ENCODE data around the gene EXOC4. TPM values are rescaled to one million over a fixed set of nuclear protein-coding genes. Genes with fewer than 3 reads are reported as not detected.
"Not testable (repeated sequence)": the region's sequence is repeated elsewhere in the genome, so short reads cannot be mapped to it uniquely, and the experiment has no call there.

EXOC4 gene
- total RNA-seq, 1 donor from 2014 or later, result 51.6 TPM

GRCh38 chr7:133328021-133328420, 75.1 kb downstream of the EXOC4 start:
- H3K4me3 ChIP-seq (ENCODE audit: low read depth, low read length); DNase-seq (ENCODE audit: low read depth); H3K27me3 ChIP-seq (ENCODE audit: control insufficient read depth, insufficient read depth, low read length); H3K36me3 ChIP-seq (ENCODE audit: control insufficient read depth, insufficient read depth, low read length): not testable (repeated sequence)

- Histone ChIP-seq H3K4me3 (ENCODE audit: low read depth, low read length) (no peak overlapping the region), H3K27me3 (ENCODE audit: control insufficient read depth, insufficient read depth, low read length) (no peaks in the 10 kb centered on the region), H3K36me3 (ENCODE audit: control insufficient read depth, insufficient read depth, low read length) (no peaks in the 10 kb centered on the region)
- TF ChIP-seq CTCF (IDR thresholded peaks at IDR 0.05; ENCODE audit: insufficient read depth, low read length, poor library complexity, severe bottlenecking), result no peak
- no peak for DNase-seq (ENCODE audit: low read depth)
Observed at GRCh38 chr7:133330085-133330484, 77.2 kb downstream of the EXOC4 start.

GRCh38 chr7:133331861-133332260, 79.0 kb downstream of the EXOC4 start:
- Histone ChIP-seq H3K4me3 (ENCODE audit: low read depth, low read length) (no peak overlapping the region), H3K27me3 (ENCODE audit: control insufficient read depth, insufficient read depth, low read length) (no peaks in the 10 kb centered on the region), H3K36me3 (ENCODE audit: control insufficient read depth, insufficient read depth, low read length) (no peaks in the 10 kb centered on the region)
- TF ChIP-seq CTCF (IDR thresholded peaks at IDR 0.05; ENCODE audit: insufficient read depth, low read length, poor library complexity, severe bottlenecking), result no peak
- no peak for DNase-seq (ENCODE audit: low read depth)

GRCh38 chr7:133339772-133340171, 86.9 kb downstream of the EXOC4 start:
- no peak for DNase-seq (ENCODE audit: low read depth)
- H3K36me3 ChIP-seq (ENCODE audit: control insufficient read depth, insufficient read depth, low read length), result no peaks in the 10 kb centered on the region
- no peaks in the 10 kb centered on the region for H3K27me3 ChIP-seq (ENCODE audit: control insufficient read depth, insufficient read depth, low read length)
- no peak overlapping the region for H3K4me3 ChIP-seq (ENCODE audit: low read depth, low read length)
- TF ChIP-seq CTCF (IDR thresholded peaks at IDR 0.05; ENCODE audit: insufficient read depth, low read length, poor library complexity, severe bottlenecking), result no peak

- TF ChIP-seq CTCF (IDR thresholded peaks at IDR 0.05; ENCODE audit: insufficient read depth, low read length, poor library complexity, severe bottlenecking), result peak; percentile 27
- DNase-seq (ENCODE audit: low read depth), result no peak
- H3K36me3 ChIP-seq (ENCODE audit: control insufficient read depth, insufficient read depth, low read length), result no peaks in the 10 kb centered on the region
Observed at GRCh38 chr7:133344275-133344674, 91.4 kb downstream of the EXOC4 start.

GRCh38 chr7:133345690-133346421, 93.0 kb downstream of the EXOC4 start:
- DNase-seq (ENCODE audit: low read depth), result no peak
- TF ChIP-seq CTCF (IDR thresholded peaks at IDR 0.05; ENCODE audit: insufficient read depth, low read length, poor library complexity, severe bottlenecking), result no peak
- Histone ChIP-seq H3K27me3 (ENCODE audit: control insufficient read depth, insufficient read depth, low read length) (no peaks in the 10 kb centered on the region), H3K4me3 (ENCODE audit: low read depth, low read length) (no peak overlapping the region), H3K36me3 (ENCODE audit: control insufficient read depth, insufficient read depth, low read length) (no peaks in the 10 kb centered on the region)

More at GRCh38 chr7:133344275-133344674, 91.4 kb downstream of the EXOC4 start:
- Histone ChIP-seq H3K4me3 (ENCODE audit: low read depth, low read length) (no peak overlapping the region), H3K27me3 (ENCODE audit: control insufficient read depth, insufficient read depth, low read length) (no peaks in the 10 kb centered on the region)
